Stimulated activated naive B cell treated with anti-CD40 and anti-IgM and Interleukin-4, amounts not matched to agents 10 μg/mL and 1 μg/mL and 100 μg/mL, for 72 hours (primary cell): ENCODE data around the gene FFAR4.

Source experiments
- ATAC-seq, 2 donors: fragments of 150-1000 bp; cut with Tn5 transposase; replicated peaks; 2 replicates each; pipeline ENCODE4 v1.10.0; 2021; ENCODE audit warnings: moderate library complexity in 1 of 2
- DNase-seq: peaks from one replicate; pipeline ENCODE4 v3.0.0; 2021
- H3K27ac Mint-ChIP-seq: one replicate; pipeline ENCODE4 v1.8.0; 2022; ENCODE audit warnings: mild to moderate bottlenecking, mixed read lengths
- H3K27me3 Mint-ChIP-seq, 2 donors: one replicate each; pipeline ENCODE4 v1.8.0; 2022; ENCODE audit warnings: mixed read lengths in 2 of 2
- H3K36me3 Mint-ChIP-seq, 2 donors: one replicate each; pipeline ENCODE4 v1.8.0; 2022; ENCODE audit warnings: mixed read lengths in 2 of 2, mild to moderate bottlenecking in 1 of 2
- H3K4me1 Mint-ChIP-seq, 2 donors: one replicate each; pipeline ENCODE4 v1.8.0; 2022; ENCODE audit warnings: mixed read lengths in 2 of 2, mild to moderate bottlenecking in 1 of 2
- H3K4me3 Mint-ChIP-seq, 2 donors: one replicate each; pipeline ENCODE4 v1.8.0; 2022; ENCODE audit warnings: mild to moderate bottlenecking in 2 of 2, mixed read lengths in 2 of 2, moderate library complexity in 1 of 2
- H3K9me3 Mint-ChIP-seq, 2 donors: one replicate each; pipeline ENCODE4 v1.8.0; 2022; ENCODE audit warnings: mixed read lengths in 2 of 2, mild to moderate bottlenecking in 1 of 2

FFAR4 gene

DNA sequence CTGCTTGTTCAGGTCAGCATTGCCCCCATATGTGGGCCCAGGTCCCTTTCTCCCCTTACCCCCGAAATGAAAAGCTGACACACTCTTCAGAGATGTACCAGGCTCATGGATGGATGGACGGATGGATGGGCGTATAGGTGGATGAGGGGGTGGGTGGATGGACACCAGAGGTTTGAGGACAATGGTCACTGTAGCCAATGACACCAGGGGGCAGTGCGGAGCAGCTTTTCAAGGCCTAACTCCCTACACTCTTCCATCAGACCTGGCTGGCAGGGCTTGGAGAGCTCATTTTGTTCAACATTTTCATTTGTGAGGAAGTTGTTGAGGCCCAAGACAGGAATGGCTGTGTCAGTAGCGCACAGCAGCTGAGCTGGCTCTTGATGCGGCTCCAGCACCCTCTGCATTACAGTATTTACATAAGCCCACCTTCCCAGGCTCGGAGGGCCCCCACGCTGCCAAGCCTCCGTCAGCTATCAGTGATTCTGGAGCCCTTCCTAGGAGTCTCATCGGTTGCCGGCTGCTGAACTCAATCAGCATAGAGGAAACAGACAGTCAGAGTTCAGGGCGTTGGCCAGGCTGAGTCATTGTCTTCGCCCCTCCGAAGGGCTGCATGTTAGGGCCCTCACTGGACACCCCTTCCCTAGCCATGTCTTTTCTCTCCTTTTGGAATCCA lies 11.6 kb upstream of the FFAR4 start:
- DNase-seq (peak; percentile 28), ATAC-seq (peak; percentile 88 to 90)
- Mint-ChIP-seq H3K9me3 (no peaks in the 10 kb centered on the region), H3K27ac (no peak overlapping the region), H3K27me3 (peaks cover 5 to 34% of the 10 kb centered on the region in 2 donors), H3K4me3 (no peak overlapping the region), H3K4me1 (peaks cover 0 to 2% of the 10 kb centered on the region in 2 donors), H3K36me3 (no peaks in the 10 kb centered on the region)

DNA sequence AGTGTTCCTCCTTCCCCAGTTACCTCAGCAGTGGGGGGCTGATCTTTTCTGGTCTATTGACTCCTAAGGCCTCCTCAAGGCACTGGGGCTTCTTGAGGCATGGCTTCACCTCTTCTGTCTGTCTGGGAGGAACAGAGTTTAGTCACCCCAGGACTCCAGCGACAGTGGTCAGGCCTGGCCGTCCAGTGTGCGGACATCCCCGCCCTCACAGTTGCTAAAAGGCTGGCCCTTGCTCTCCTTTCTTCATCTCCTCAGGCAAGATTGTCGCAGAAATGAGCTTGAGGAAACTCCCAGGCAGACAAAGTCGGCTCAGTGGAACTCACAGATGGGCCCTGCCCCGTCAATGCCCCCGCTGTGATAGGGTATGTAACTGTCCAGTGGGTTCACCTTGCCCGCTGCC lies 7.0 kb upstream of the FFAR4 start:
- H3K27me3 Mint-ChIP-seq, result peaks cover 5 to 34% of the 10 kb centered on the region in 2 donors
- no peak for DNase-seq
- H3K27ac Mint-ChIP-seq, result no peak overlapping the region
- no peak overlapping the region for H3K4me3 Mint-ChIP-seq
- H3K9me3 Mint-ChIP-seq, result no peaks in the 10 kb centered on the region
- ATAC-seq, result no peak
- H3K4me1 Mint-ChIP-seq, result peaks cover 0 to 2% of the 10 kb centered on the region in 2 donors
- H3K36me3 Mint-ChIP-seq, result no peaks in the 10 kb centered on the region

- no peaks in the 10 kb centered on the region for H3K36me3 Mint-ChIP-seq
- H3K27ac Mint-ChIP-seq, result no peak overlapping the region
- DNase-seq (no peak), ATAC-seq (no peak)
- H3K4me1 Mint-ChIP-seq, result peaks cover 3 to 6% of the 10 kb centered on the region in 2 donors
- H3K4me3 Mint-ChIP-seq, result no peak overlapping the region
- peaks cover 11 to 37% of the 10 kb centered on the region in 2 donors for H3K27me3 Mint-ChIP-seq
- no peaks in the 10 kb centered on the region for H3K9me3 Mint-ChIP-seq
Measured at GRCh38 chr10:93560541-93560940, 5.9 kb upstream of the FFAR4 start.

DNA sequence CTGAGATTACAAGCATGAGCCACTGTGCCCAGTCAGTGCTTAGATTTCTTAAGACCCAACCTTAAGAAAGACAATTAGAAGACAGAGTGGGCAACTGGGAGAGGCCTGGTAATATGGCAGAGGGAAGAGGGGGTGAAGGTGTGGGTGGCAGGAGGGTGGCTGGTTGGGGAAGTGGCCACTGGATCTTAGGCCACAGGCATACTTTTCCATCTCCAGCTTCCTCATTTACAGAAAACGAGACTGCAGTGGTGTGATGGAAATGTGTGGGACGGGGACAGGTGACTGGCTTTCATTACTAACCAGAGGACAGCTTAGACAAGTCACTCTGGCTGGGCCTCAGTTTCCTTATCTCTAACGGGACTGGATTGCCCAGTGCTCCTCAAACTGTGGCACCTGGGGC lies 1.0 kb upstream of the FFAR4 start:
- ATAC-seq (peak in 1 of 2 donors; percentile 36), DNase-seq (no peak)
- Mint-ChIP-seq H3K36me3 (no peaks in the 10 kb centered on the region), H3K4me3 (no peak overlapping the region), H3K4me1 (peaks cover 11 to 17% of the 10 kb centered on the region in 2 donors), H3K9me3 (no peaks in the 10 kb centered on the region), H3K27me3 (peaks cover 36 to 60% of the 10 kb centered on the region in 2 donors), H3K27ac (no peak overlapping the region)

GRCh38 chr10:93567277-93568104 lies 1.0 kb downstream of the FFAR4 start:
- ATAC-seq (no peak), DNase-seq (no peak)
- Mint-ChIP-seq H3K9me3 (no peaks in the 10 kb centered on the region), H3K4me3 (peak overlapping the region; percentile 32 to 59), H3K36me3 (no peaks in the 10 kb centered on the region), H3K27me3 (peaks cover 51 to 68% of the 10 kb centered on the region in 2 donors), H3K27ac (peak overlapping the region; percentile 69), H3K4me1 (peaks cover 11 to 17% of the 10 kb centered on the region in 2 donors)

GRCh38 chr10:93568105-93568390 lies 1.6 kb downstream of the FFAR4 start:
- no peak for ATAC-seq
- DNase-seq, result no peak
- H3K4me1 Mint-ChIP-seq, result peaks cover 11 to 22% of the 10 kb centered on the region in 2 donors
- peak overlapping the region; percentile 44 for H3K27ac Mint-ChIP-seq
- no peaks in the 10 kb centered on the region for H3K36me3 Mint-ChIP-seq
- H3K9me3 Mint-ChIP-seq, result no peaks in the 10 kb centered on the region
- H3K27me3 Mint-ChIP-seq, result peaks cover 57 to 73% of the 10 kb centered on the region in 2 donors
- H3K4me3 Mint-ChIP-seq, result no peak overlapping the region

DNA sequence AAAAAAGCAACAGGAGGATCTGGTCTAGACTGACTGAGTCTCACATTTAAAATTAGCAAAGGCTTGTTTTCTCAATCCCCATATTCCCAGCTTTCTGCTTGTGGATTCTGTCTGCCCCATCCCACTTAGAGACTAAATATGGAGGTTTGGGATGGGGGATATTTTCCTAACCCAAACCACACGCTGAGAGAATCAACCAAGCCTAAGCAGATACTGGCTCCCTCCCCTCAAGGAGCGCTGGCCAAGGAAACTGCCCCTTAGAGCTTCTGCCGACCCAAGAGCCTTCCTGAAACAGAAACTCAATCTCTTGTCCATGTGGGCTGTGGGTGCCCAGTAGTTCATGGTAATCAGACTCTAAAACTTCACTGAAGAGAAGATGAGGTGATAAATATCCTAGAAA lies 3.9 kb downstream of the FFAR4 start:
- DNase-seq (no peak), ATAC-seq (no peak)
- peaks cover 12 to 24% of the 10 kb centered on the region in 2 donors for H3K4me1 Mint-ChIP-seq
- H3K36me3 Mint-ChIP-seq, result no peaks in the 10 kb centered on the region
- peaks cover 57 to 64% of the 10 kb centered on the region in 2 donors for H3K27me3 Mint-ChIP-seq
- no peak overlapping the region for H3K4me3 Mint-ChIP-seq
- no peak overlapping the region for H3K27ac Mint-ChIP-seq
- H3K9me3 Mint-ChIP-seq, result no peaks in the 10 kb centered on the region

GRCh38 chr10:93572606-93573005 lies 6.1 kb downstream of the FFAR4 start:
- peaks cover 44 to 50% of the 10 kb centered on the region in 2 donors for H3K27me3 Mint-ChIP-seq
- H3K9me3 Mint-ChIP-seq, result no peaks in the 10 kb centered on the region
- no peak overlapping the region for H3K27ac Mint-ChIP-seq
- no peaks in the 10 kb centered on the region for H3K36me3 Mint-ChIP-seq
- no peak for ATAC-seq
- no peak for DNase-seq
- no peak overlapping the region for H3K4me3 Mint-ChIP-seq
- H3K4me1 Mint-ChIP-seq, result peaks cover 3 to 11% of the 10 kb centered on the region in 2 donors

- H3K27ac Mint-ChIP-seq, result no peak overlapping the region
- H3K9me3 Mint-ChIP-seq, result no peaks in the 10 kb centered on the region
- H3K36me3 Mint-ChIP-seq, result no peaks in the 10 kb centered on the region
- DNase-seq, result no peak
- ATAC-seq, result peak in 1 of 2 donors; percentile 48
- peaks cover 42 to 48% of the 10 kb centered on the region in 2 donors for H3K27me3 Mint-ChIP-seq
- H3K4me1 Mint-ChIP-seq, result peaks cover 3 to 11% of the 10 kb centered on the region in 2 donors
- no peak overlapping the region for H3K4me3 Mint-ChIP-seq
Measured at GRCh38 chr10:93573051-93573909, 6.8 kb downstream of the FFAR4 start.

- Mint-ChIP-seq H3K9me3 (no peaks in the 10 kb centered on the region), H3K27ac (no peak overlapping the region), H3K4me3 (no peak overlapping the region), H3K36me3 (no peaks in the 10 kb centered on the region), H3K4me1 (peaks cover 3 to 11% of the 10 kb centered on the region in 2 donors), H3K27me3 (peaks cover 40 to 42% of the 10 kb centered on the region in 2 donors)
- ATAC-seq (no peak), DNase-seq (no peak)
Measured at GRCh38 chr10:93573924-93574323, 7.5 kb downstream of the FFAR4 start.

DNA sequence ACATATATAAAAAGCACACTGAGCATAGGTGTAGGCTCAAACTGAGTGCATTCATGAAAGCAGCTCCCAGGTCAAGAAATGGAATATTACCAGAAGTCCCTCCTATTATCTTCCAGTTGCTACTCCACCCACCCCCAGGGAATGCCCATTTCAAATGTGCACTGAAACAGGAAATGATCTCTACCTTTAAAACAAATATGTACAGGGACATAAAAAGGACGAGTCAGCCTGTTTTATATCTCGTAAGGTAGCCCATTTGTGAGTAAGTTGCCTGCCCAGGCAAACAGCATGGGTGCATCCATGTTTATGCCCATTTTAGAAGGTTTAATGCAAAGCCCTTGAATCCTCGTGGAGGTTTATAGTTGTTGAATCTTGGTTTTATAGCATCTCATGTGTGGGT lies 10.4 kb downstream of the FFAR4 start:
- H3K4me1 Mint-ChIP-seq, result peaks cover 3 to 11% of the 10 kb centered on the region in 2 donors
- peaks cover 0 to 5% of the 10 kb centered on the region in 2 donors for H3K36me3 Mint-ChIP-seq
- no peak overlapping the region for H3K27ac Mint-ChIP-seq
- DNase-seq (no peak), ATAC-seq (no peak)
- H3K9me3 Mint-ChIP-seq, result peaks cover 9% of the 10 kb centered on the region in 2 donors
- H3K27me3 Mint-ChIP-seq, result peaks cover 31 to 36% of the 10 kb centered on the region in 2 donors
- H3K4me3 Mint-ChIP-seq, result no peak overlapping the region

- peaks cover 0 to 5% of the 10 kb centered on the region in 2 donors for H3K36me3 Mint-ChIP-seq
- peaks cover 9% of the 10 kb centered on the region in 2 donors for H3K9me3 Mint-ChIP-seq
- ATAC-seq (no peak), DNase-seq (no peak)
- H3K27ac Mint-ChIP-seq, result no peak overlapping the region
- H3K4me1 Mint-ChIP-seq, result peaks cover 3 to 11% of the 10 kb centered on the region in 2 donors
- peaks cover 27 to 30% of the 10 kb centered on the region in 2 donors for H3K27me3 Mint-ChIP-seq
- no peak overlapping the region for H3K4me3 Mint-ChIP-seq
Measured at GRCh38 chr10:93577565-93577964, 11.1 kb downstream of the FFAR4 start.

DNA sequence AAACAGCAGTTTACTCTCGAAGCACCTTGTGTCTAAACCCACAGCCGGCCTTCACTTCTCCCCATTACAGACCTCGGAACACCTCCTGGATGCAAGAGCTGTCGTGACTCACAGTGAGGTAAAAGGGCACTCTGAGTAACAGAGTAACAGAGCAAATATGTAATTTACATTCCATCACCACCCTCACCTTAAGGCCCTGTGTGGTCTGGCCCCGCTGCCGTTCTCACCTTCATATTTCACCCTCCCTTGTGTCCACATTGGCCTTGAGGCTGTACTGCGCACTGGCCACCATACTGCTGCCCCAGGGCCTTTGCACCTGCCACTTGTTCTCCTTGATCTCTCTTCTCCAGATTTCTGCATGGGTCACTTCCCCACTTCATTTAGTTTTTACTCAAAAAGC lies 12.6 kb downstream of the FFAR4 start:
- no peak for ATAC-seq
- H3K27ac Mint-ChIP-seq, result no peak overlapping the region

More for the DNA sequence above, 12.6 kb downstream of the FFAR4 start:
- no peak for DNase-seq
- Mint-ChIP-seq H3K9me3 (peaks cover 9% of the 10 kb centered on the region in 2 donors), H3K4me1 (no peaks in the 10 kb centered on the region), H3K27me3 (peaks cover 21 to 25% of the 10 kb centered on the region in 2 donors), H3K36me3 (peaks cover 0 to 5% of the 10 kb centered on the region in 2 donors), H3K4me3 (no peak overlapping the region)
